HepG2 (cell line): ENCODE data around the gene PTPN12. TPM values are rescaled to one million over a fixed set of nuclear protein-coding genes. Genes with fewer than 3 reads are reported as not detected.
A peak's percentile ranks its signal among the peaks of the same experiment; 100 is the strongest.

Experiments used
- AFF4 ChIP-seq: sonication (generic); formaldehyde crosslinking; IDR thresholded peaks from 2 replicates; pipeline ENCODE4 v1.4.0; 2020; ENCODE audit warnings: missing genetic modification reagents
- ASH2L ChIP-seq: fragments of 300-600, 200-600 bp; sonication (generic); IDR thresholded peaks from 2 replicates; pipeline ENCODE4 v1.7.0; 2017; ENCODE audit warnings: low read depth, mild to moderate bottlenecking, moderate library complexity, mixed read lengths, low read length; ENCODE audit not compliant: insufficient read length
- CSRNP1 ChIP-seq: sonication (generic); formaldehyde crosslinking; IDR thresholded peaks from 2 replicates; pipeline ENCODE4 v1.8.1; 2023; ENCODE audit warnings: mild to moderate bottlenecking, missing genetic modification reagents
- DR1 ChIP-seq: sonication (generic); formaldehyde crosslinking; IDR thresholded peaks from 2 replicates; pipeline ENCODE4 v1.8.0; 2021; ENCODE audit warnings: mild to moderate bottlenecking, missing genetic modification reagents, inconsistent platforms
- EP300 ChIP-seq, 3 experiments: sonication (generic) in 1 of 3; formaldehyde crosslinking in 1 of 3; IDR thresholded peaks; 2 replicates each; pipeline versions ENCODE4 v1.5.1 to v1.6.1; 2011 to 2020; ENCODE audit warnings: low read depth in 2 of 3, low read length in 2 of 3, borderline replicate concordance in 1 of 3, improper control_type of control experiment in 1 of 3, mild to moderate bottlenecking in 1 of 3, missing genetic modification reagents in 1 of 3, moderate library complexity in 1 of 3
- HDAC2 ChIP-seq: sonication (generic); formaldehyde crosslinking; IDR thresholded peaks from 2 replicates; pipeline ENCODE4 v1.4.0; 2020; ENCODE audit warnings: missing genetic modification reagents
- HMGXB4 ChIP-seq, 2 experiments: sonication (generic) in 1 of 2; formaldehyde crosslinking in 1 of 2; IDR thresholded peaks; 2 replicates each; pipeline versions ENCODE4 v1.4.0 to v1.6.1; 2018 to 2020; ENCODE audit warnings: missing genetic modification reagents in 2 of 2, borderline replicate concordance in 1 of 2, low read depth in 1 of 2, mild to moderate bottlenecking in 1 of 2, missing biosample characterization in 1 of 2
- HNRNPK ChIP-seq: fragments of 200-400 bp; formaldehyde crosslinking; IDR thresholded peaks from 2 replicates; pipeline ENCODE4 v1.6.1; 2018; ENCODE audit warnings: low read length, low read depth, moderate library complexity, mild to moderate bottlenecking; ENCODE audit not compliant: poor library complexity, severe bottlenecking
- RBFOX2 ChIP-seq: fragments of 200-400 bp; formaldehyde crosslinking; IDR thresholded peaks from 2 replicates; pipeline ENCODE4 v1.6.1; 2017; ENCODE audit warnings: low read depth, mild to moderate bottlenecking, low read length
- REST ChIP-seq, 2 experiments: IDR thresholded peaks; 2 replicates each; pipeline ENCODE4 v1.6.1; 2011 to 2012; ENCODE audit warnings: low read length in 2 of 2, borderline replicate concordance in 1 of 2, low read depth in 1 of 2, mild to moderate bottlenecking in 1 of 2, moderate library complexity in 1 of 2
- ZMYM2 ChIP-seq: sonication (generic); formaldehyde crosslinking; IDR thresholded peaks from 2 replicates; pipeline ENCODE4 v1.8.0; 2022; ENCODE audit warnings: mild to moderate bottlenecking, missing genetic modification reagents
- ZNF124 ChIP-seq: sonication (generic); formaldehyde crosslinking; IDR thresholded peaks from 2 replicates; pipeline ENCODE4 v1.4.0; 2020; ENCODE audit warnings: missing genetic modification reagents
- ZNF136 ChIP-seq: sonication (generic); formaldehyde crosslinking; IDR thresholded peaks from 2 replicates; pipeline ENCODE4 v1.8.1; 2022; ENCODE audit warnings: low read depth, mild to moderate bottlenecking, moderate library complexity, missing genetic modification reagents
- ZNF18 ChIP-seq: sonication (generic); formaldehyde crosslinking; IDR thresholded peaks from 2 replicates; pipeline ENCODE4 v1.8.0; 2022; ENCODE audit warnings: mild to moderate bottlenecking, missing genetic modification reagents; ENCODE audit not compliant: insufficient replicate concordance
- ZNF570 ChIP-seq: sonication (generic); formaldehyde crosslinking; IDR thresholded peaks from 2 replicates; pipeline ENCODE4 v1.4.0; 2020; ENCODE audit warnings: mild to moderate bottlenecking, missing genetic modification reagents, borderline replicate concordance
- polyA plus RNA-seq, 8 experiments: library from polyadenylated mRNA; depleted of rRNA in 3 of 8; stranded (reverse) in 7 of 8; unstranded in 1 of 8; fragments of >200 nt; fragmentation: Illumina TruSeq in 4 of 8; extraction: Trizol in 4 of 8; gene quantifications; 2 replicates each; pipeline versions ENCODE4 v1.2.1 to v1.2.3, GENCODE V29; 2011 to 2016; ENCODE audit warnings: low read depth in 4 of 8, missing spikeins in 1 of 8, mixed read lengths in 1 of 8; ENCODE audit not compliant: insufficient read depth in 1 of 8
- total RNA-seq, 5 experiments: library from RNA; depleted of rRNA; stranded (reverse); fragments of >200 nt; fragmentation: Illumina TruSeq; extraction: Trizol; gene quantifications; 2 replicates each; pipeline ENCODE4 v1.2.3, GENCODE V29; 2016; ENCODE audit warnings: low read depth in 1 of 5

The PTPN12 gene
- total and polyA plus RNA-seq, 2 of the 13 experiments (the other 11 are each of a cell fraction or from before 2014, with no cell fraction given) = 22.9 to 56.8 TPM

- TF ChIP-seq AFF4 (CRISPR knock-in tag) (no peak), DR1 (CRISPR knock-in tag) (no peak), ASH2L (peak; percentile 27), ZNF136 (no peak), ZNF18 (CRISPR knock-in tag) (no peak), ZNF124 (CRISPR knock-in tag) (no peak), HDAC2 (CRISPR knock-in tag) (peak; percentile 89), HNRNPK (no peak), ZNF570 (CRISPR knock-in tag) (no peak), HMGXB4 (CRISPR knock-in tag; IDR thresholded peaks at IDR 0.05; ENCODE audit: borderline replicate concordance in 1 of 2, low read depth in 1 of 2) (no peak), REST (IDR thresholded peaks at IDR 0.05; ENCODE audit: borderline replicate concordance in 1 of 2, low read depth in 1 of 2, low read length in 2 of 2) (no peak), ZMYM2 (peak; percentile 80), CSRNP1 (CRISPR knock-in tag) (no peak), EP300 (IDR thresholded peaks at IDR 0.05; ENCODE audit: low read depth in 2 of 2, low read length in 2 of 2) (peak in 1 of 2 experiments; percentile 70; a peak in 1 of 4 replicates), EP300 (CRISPR knock-in tag; IDR thresholded peaks at IDR 0.05; ENCODE audit: borderline replicate concordance) (0 out of 2 replicates have a peak, but pooled peaks have one; percentile 22), RBFOX2 (no peak)
Observed at GRCh38 chr7:77575187-77575586, 38.1 kb downstream of the PTPN12 start (continued).
